ENCODE measurements around the gene CHRNG.

Gene CHRNG

DNA sequence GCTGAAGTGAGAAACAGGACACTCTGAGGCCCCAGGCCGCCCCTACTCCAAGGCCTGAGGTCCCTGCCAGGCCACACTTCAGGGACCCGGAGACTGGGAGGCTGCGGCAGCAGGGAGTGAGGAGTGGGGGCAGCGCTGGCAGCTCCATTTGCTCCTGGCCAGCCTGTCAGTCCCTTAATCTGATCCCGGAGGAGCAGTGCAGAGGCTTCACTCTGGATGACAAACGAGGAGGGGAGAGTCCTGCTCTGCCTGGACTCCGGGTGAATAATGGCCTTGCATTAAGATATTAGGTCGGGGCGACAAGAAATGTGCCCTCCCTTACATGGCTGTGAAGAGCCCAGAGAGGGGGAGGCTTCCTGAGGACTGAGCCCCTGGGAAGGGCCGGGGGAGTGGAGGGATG is 33.6 kb upstream of the CHRNG start:
- H3K4me3 ChIP-seq (replicated peaks in 1 of 2; ENCODE audit: low read depth in 2 of 2, low read length in 2 of 2) = no peak overlapping the region
- TF ChIP-seq, protein P1, sequence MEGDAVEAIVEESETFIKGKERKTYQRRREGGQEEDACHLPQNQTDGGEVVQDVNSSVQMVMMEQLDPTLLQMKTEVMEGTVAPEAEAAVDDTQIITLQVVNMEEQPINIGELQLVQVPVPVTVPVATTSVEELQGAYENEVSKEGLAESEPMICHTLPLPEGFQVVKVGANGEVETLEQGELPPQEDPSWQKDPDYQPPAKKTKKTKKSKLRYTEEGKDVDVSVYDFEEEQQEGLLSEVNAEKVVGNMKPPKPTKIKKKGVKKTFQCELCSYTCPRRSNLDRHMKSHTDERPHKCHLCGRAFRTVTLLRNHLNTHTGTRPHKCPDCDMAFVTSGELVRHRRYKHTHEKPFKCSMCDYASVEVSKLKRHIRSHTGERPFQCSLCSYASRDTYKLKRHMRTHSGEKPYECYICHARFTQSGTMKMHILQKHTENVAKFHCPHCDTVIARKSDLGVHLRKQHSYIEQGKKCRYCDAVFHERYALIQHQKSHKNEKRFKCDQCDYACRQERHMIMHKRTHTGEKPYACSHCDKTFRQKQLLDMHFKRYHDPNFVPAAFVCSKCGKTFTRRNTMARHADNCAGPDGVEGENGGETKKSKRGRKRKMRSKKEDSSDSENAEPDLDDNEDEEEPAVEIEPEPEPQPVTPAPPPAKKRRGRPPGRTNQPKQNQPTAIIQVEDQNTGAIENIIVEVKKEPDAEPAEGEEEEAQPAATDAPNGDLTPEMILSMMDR (IDR thresholded peaks at IDR 0.05; ENCODE audit: low read depth, low read length) = no peak
- DNase-seq (ENCODE audit: low read depth in 2 of 2) = no peak

DNA sequence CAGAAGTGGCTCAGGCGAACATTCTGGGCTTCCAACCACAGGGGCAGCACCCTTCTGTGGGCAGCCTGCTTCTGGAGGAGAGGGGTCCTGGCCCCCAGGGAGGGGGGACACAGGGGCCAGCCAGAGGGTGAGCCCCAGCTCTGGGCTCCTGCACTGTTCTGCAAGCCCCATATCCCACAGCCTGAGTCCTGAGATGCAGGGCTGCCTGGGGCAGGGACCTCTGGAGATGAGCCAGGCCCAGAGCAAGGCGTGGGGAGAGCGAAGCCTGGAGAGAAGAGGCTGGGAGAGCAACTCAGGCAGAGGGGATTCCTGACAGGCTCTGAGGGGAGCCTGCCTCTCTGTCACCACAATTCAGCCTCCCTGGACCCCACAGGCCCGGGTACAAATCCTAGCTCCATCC is 32.8 kb upstream of the CHRNG start:
- DNase-seq (ENCODE audit: low read depth in 2 of 2) = no peak
- TF ChIP-seq, protein P1 (IDR thresholded peaks at IDR 0.05; ENCODE audit: low read depth, low read length) = no peak
- no peak overlapping the region for H3K4me3 ChIP-seq (replicated peaks in 1 of 2; ENCODE audit: low read depth in 2 of 2, low read length in 2 of 2)

DNA sequence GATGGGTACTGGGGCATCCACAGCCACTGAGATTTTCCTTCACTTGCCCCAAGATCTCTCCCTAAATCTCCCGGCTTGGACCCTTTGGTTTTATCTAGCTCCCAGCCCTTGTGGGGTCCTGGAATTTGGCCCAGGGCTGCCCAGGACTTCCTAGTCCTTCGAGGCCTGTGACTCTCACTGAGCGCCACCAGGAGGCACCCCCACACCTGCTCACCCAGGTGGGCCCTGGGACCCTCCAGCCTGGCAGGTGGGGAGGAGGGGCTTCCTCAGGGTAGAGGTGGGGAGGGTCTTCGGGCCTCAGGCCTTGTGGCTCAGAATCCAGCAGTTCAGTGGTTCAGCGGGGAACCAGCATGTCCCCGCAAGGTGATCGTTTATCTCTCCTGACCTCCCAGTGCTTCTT is 31.2 kb upstream of the CHRNG start:
- no peak overlapping the region for H3K4me3 ChIP-seq (replicated peaks in 1 of 2; ENCODE audit: low read depth in 2 of 2, low read length in 2 of 2)
- TF ChIP-seq, protein P1 (IDR thresholded peaks at IDR 0.05; ENCODE audit: low read depth, low read length) = no peak
- DNase-seq (ENCODE audit: low read depth in 2 of 2) = no peak

DNA sequence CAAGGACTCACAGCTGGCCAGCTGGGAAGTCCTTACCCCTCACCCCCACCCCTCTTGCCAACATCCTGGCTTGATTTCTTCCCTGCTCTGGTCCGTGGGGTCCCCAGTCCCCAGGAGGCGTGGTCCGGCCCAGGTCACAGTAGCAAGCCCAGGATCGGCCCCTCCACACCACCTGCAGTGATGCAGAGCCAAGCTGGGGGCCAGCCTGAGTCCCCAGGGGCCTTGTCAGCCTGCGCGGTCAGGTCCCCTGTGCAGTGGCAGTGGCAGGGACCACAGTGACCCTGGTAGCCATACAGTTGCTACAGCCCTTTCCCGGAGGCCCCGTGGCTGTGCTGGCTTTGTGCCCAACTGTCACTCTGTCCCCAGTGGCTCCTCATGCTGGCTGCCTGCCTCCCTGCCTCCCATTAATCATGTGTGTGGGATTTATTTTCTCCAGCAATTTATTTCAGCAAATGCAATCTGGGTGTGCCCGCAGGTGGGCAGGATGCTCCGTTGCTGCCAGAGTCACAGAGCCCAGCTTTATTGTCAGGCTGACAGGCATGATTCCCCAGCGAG is 28.1 kb upstream of the CHRNG start:
- H3K4me3 ChIP-seq (replicated peaks in 1 of 2; ENCODE audit: low read depth in 2 of 2, low read length in 2 of 2) = no peak overlapping the region
- TF ChIP-seq, protein P1 (IDR thresholded peaks at IDR 0.05; ENCODE audit: low read depth, low read length) = no peak
- no peak for DNase-seq (ENCODE audit: low read depth in 2 of 2)

DNA sequence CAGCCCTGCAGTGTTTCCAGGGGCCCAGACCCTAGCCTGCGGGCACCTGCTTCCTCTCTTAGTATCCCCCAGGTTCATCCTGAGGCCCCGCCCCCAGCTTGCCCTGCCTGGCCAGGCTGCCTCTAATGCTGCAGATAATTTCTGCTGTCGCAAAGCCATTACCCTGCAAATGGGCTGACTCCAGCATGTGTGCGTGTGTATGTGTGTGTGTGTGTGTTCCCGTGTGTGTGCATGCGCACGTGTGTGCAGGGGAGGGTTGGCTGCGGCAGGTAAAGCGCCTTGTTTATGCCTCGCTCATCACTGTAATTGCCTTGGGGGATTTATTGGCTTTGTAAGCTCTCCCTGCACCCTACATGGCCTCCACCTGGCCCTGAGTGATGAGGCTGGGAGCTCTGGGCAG is 26.9 kb upstream of the CHRNG start:
- DNase-seq (ENCODE audit: low read depth in 2 of 2) = no peak
- TF ChIP-seq, protein P1 (IDR thresholded peaks at IDR 0.05; ENCODE audit: low read depth, low read length) = no peak
- no peak overlapping the region for H3K4me3 ChIP-seq (replicated peaks in 1 of 2; ENCODE audit: low read depth in 2 of 2, low read length in 2 of 2)

DNA sequence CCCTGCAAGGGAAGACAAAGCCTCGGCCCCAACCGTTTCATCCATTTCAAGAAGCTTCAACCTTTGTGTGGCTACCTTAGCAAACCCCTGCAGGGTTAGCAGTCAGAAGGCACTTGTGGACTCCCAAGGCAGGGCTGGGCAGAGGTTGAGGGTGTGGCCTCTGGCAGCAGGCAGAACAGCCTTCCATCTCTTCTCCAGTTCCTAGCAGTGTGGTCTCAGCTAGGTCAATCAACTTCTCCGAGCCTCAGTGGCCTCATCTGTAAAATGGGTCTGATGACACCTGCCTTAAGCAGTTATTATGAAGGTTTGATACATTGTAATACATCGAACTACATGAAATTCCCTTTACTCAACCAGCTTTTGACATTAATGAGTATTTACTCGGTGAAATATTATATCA is 26.1 kb upstream of the CHRNG start:
- H3K4me3 ChIP-seq (replicated peaks in 1 of 2; ENCODE audit: low read depth in 2 of 2, low read length in 2 of 2) = no peak overlapping the region
- TF ChIP-seq, protein P1 (IDR thresholded peaks at IDR 0.05; ENCODE audit: low read depth, low read length) = no peak
- no peak for DNase-seq (ENCODE audit: low read depth in 2 of 2)

DNA sequence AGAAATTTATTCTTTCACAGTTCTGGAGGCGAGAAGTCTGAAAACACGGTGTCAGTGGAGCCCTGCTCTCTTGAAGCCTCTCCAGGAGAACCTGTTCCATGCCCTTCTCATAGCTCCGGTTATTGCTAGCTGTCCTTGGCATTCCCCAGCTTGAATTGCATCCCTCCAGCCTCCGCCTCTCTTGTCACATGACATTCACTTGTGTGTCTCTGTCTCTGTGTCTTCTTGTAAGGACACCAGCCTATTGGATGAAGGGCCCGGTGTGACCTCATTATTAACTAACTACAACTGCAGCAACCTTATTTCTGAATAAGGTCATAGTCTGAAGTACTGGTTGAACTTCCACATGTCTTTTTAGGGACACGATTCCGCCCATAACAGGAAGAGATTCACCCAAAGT is 23.9 kb upstream of the CHRNG start:
- TF ChIP-seq, protein P1 (IDR thresholded peaks at IDR 0.05; ENCODE audit: low read depth, low read length) = no peak
- H3K4me3 ChIP-seq (replicated peaks in 1 of 2; ENCODE audit: low read depth in 2 of 2, low read length in 2 of 2) = no peak overlapping the region
- no peak for DNase-seq (ENCODE audit: low read depth in 2 of 2)

Data from cardiac fibroblast (primary cell).